HEK293 (cell line): Measurements from ENCODE around the gene BMP4.

Experiments
- ATF2 ChIP-seq: fragments of 450-650 bp; formaldehyde crosslinking; IDR thresholded peaks from 2 replicates; pipeline ENCODE4 v1.5.1; 2016; ENCODE audit warnings: missing biosample characterization, missing genetic modification characterization, low read depth
- CTCF ChIP-seq: fragments of 450-650 bp; formaldehyde crosslinking; IDR thresholded peaks from 2 replicates; pipeline ENCODE4 v1.5.1; 2016; ENCODE audit warnings: missing biosample characterization, missing genetic modification characterization
- PRDM1 ChIP-seq: fragments of 450-650 bp; formaldehyde crosslinking; IDR thresholded peaks from 2 replicates; pipeline ENCODE4; 2016; ENCODE audit warnings: missing biosample characterization, missing genetic modification characterization
- REST ChIP-seq: fragments of 450-650 bp; formaldehyde crosslinking; IDR thresholded peaks from 2 replicates; pipeline ENCODE4 v1.5.1; 2016; ENCODE audit warnings: missing biosample characterization, missing genetic modification characterization
- YY1 ChIP-seq: fragments of 450-650 bp; formaldehyde crosslinking; IDR thresholded peaks from 2 replicates; pipeline ENCODE4 v1.5.1; 2018; ENCODE audit warnings: missing biosample characterization, missing genetic modification characterization
- ZBTB8A ChIP-seq: fragments of 450-650 bp; formaldehyde crosslinking; IDR thresholded peaks from 2 replicates; pipeline ENCODE4 v1.5.1; 2016; ENCODE audit warnings: missing biosample characterization, missing genetic modification characterization
- ZFP3 ChIP-seq: fragments of 450-650 bp; formaldehyde crosslinking; IDR thresholded peaks from 2 replicates; pipeline ENCODE4 v1.5.1; 2016; ENCODE audit warnings: low read depth, missing biosample characterization, missing genetic modification characterization
- ZNF184 ChIP-seq: fragments of 450-650 bp; IDR thresholded peaks from 2 replicates; pipeline ENCODE4 v1.5.1; 2018; ENCODE audit warnings: missing biosample characterization, mild to moderate bottlenecking, missing genetic modification characterization
- ZNF280D ChIP-seq: fragments of 450-650 bp; formaldehyde crosslinking; IDR thresholded peaks from 2 replicates; pipeline ENCODE4 v1.5.1; 2016; ENCODE audit warnings: missing biosample characterization, missing genetic modification characterization
- ZNF449 ChIP-seq: fragments of 450-650 bp; formaldehyde crosslinking; IDR thresholded peaks from 2 replicates; pipeline ENCODE4 v1.5.1; 2017; ENCODE audit warnings: missing biosample characterization, mild to moderate bottlenecking, missing genetic modification characterization, moderate library complexity
- ZNF513 ChIP-seq: fragments of 450-650 bp; IDR thresholded peaks from 2 replicates; pipeline ENCODE4 v1.5.1; 2018; ENCODE audit warnings: missing biosample characterization, missing genetic modification characterization
- ZNF585B ChIP-seq: fragments of 450-650 bp; formaldehyde crosslinking; IDR thresholded peaks from 2 replicates; pipeline ENCODE4 v1.5.1; 2016; ENCODE audit warnings: missing biosample characterization, missing genetic modification characterization
- ZNF664 ChIP-seq: fragments of 450-650 bp; formaldehyde crosslinking; IDR thresholded peaks from 2 replicates; pipeline ENCODE4 v1.5.1; 2016; ENCODE audit warnings: missing biosample characterization, missing genetic modification characterization

GRCh38 chr14:53964249-53964648 lies 7.6 kb upstream of the BMP4 start:
- TF ChIP-seq CTCF (no peak), ZFP3 (tag by site-specific recombination) (no peak), ZNF280D (tag by site-specific recombination) (no peak), REST (tag by site-specific recombination) (no peak), YY1 (tag by site-specific recombination) (no peak), ZNF184 (tag by site-specific recombination) (no peak), ATF2 (tag by site-specific recombination) (no peak), ZBTB8A (tag by site-specific recombination) (no peak), ZNF449 (tag by site-specific recombination) (no peak), PRDM1 (tag by site-specific recombination) (no peak), ZNF513 (tag by site-specific recombination) (no peak), ZNF585B (no peak), ZNF664 (tag by site-specific recombination) (no peak)
